GM10847 (cell line): Measurements from ENCODE around the gene TCF7L2.

ENCODE experiments used
- POLR2A ChIP-seq: IDR thresholded peaks from 2 replicates; pipeline ENCODE4 v1.6.1; 2011; ENCODE audit not compliant: insufficient read length; ENCODE audit errors: extremely low read depth

The TCF7L2 gene

GRCh38 chr10:113213035-113213434 lies 263.0 kb downstream of the TCF7L2 start:
- TF ChIP-seq POLR2A: no peak

- no peak for TF ChIP-seq POLR2A
Observed at GRCh38 chr10:113214331-113214730, 264.3 kb downstream of the TCF7L2 start.

- TF ChIP-seq POLR2A: no peak
Observed at GRCh38 chr10:113216102-113216501, 266.1 kb downstream of the TCF7L2 start.
